D341Med (cell line): ENCODE measurements around the gene RPEL1.
"Not testable (repeated sequence)": the region's sequence is repeated elsewhere in the genome, so short reads cannot be mapped to it uniquely, and the experiment has no call there.

Experiments
- DNase-seq: peaks from one replicate; pipeline ENCODE4 v3.0.0; 2012; ENCODE audit warnings: low spot score

The RPEL1 gene

GRCh38 chr10:103245587-103245986 is at the start of gene RPEL1:
Gene RPEL1 (plus strand): TSS chr10:103245887. CDS start chr10:103245997, 110 bp downstream.
- not testable (repeated sequence) for DNase-seq

GRCh38 chr10:103196516-103196915 is 49.2 kb upstream of the RPEL1 start:
- DNase-seq = no peak

- DNase-seq = no peak
These were observed 48.5 kb upstream of the RPEL1 start for GRCh38 chr10:103197174-103197573.

GRCh38 chr10:103197903-103198302 is 47.8 kb upstream of the RPEL1 start:
- no peak for DNase-seq

- no peak for DNase-seq
These were observed 47.0 kb upstream of the RPEL1 start for GRCh38 chr10:103198648-103199047.

GRCh38 chr10:103199488-103199887 is 46.2 kb upstream of the RPEL1 start:
- DNase-seq = no peak

GRCh38 chr10:103202319-103202718 is 43.4 kb upstream of the RPEL1 start:
- DNase-seq = no peak

DNA sequence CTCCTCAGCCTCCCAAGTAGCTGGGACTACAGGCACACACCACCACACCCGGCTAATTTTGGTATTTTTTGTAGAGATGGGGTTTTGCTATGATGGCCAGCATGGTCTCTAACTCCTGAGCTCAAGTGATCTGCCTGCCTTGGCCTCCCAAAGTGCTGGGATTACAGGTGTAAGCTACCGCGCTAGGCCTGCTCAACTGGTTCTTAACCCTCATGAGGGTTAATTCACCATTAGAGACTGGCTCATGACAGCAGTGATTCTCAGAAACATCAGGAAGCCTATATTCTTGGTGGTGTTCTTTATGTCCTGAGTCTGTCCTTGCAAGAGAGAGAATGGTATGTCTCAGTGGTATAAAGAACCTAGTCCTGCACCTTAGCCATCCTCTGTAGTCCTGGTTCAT is 42.2 kb upstream of the RPEL1 start:
- DNase-seq = no peak

DNA sequence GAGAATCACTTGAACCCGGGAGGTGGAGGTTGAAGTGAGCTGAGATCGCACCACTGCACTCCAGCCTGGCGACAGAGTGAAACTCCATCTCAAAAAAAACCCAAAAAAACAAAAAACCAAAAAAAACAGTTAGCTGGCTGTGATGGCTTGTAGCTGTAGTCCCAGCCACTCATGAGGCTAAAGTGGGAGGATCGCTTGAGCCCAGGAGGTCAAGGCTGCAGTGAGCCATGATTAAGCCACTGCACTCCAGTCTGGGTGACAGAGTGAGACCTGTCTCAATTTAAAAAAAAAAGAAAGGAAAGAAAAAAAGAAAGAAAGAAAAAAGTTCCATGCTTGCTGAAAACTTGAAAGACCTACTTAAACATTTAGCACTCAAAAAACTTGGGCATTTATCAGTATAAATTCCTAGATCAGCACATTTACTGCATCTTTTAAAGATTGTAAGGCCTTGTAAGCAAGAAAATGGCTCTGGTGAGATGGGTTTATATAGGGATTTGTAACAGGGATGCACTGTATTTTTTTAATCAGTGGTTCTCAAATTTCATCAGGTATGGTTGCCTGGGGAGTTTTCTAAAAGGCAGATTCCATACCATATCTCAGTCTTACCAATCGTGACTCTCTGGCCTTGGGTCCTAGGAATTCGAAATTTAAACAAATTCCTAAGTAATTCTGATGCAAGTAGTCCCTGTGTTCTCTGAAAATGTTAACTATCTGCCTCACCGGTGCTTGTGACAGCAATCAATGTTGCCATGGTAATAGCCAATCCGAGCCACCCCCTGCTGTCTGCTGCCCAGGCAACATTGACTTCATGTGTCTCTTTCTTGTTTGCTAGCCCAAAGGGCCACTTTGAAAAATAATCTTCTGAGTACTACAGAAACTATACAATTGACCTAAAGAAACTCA is 41.1 kb upstream of the RPEL1 start:
- no peak for DNase-seq

- not testable (repeated sequence) for DNase-seq
These were observed 40.3 kb upstream of the RPEL1 start for GRCh38 chr10:103205401-103205800.

GRCh38 chr10:103206715-103207114 is 39.0 kb upstream of the RPEL1 start:
- not testable (repeated sequence) for DNase-seq

DNA sequence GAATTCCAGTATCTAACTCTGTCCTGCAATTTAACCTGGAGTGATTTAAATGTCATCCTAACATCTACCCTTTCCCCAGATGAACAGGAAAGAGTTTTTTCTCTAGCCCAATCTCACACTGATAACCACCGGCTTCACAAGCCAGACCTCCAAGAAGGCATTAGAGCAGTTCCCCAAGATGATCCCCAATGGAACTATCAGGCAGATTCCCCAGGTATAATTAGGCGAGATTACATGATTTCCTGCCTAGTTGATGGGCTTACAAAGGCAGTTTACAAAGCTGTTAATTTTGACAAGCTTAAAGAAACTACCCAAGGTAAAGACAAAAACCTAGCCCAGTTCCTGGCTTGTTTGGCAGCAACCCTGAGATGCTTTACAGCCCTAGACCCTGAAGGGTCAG is 38.5 kb upstream of the RPEL1 start:
- no peak for DNase-seq

GRCh38 chr10:103207643-103208042 is 38.0 kb upstream of the RPEL1 start:
- not testable (repeated sequence) for DNase-seq

GRCh38 chr10:103210262-103210661 is 35.4 kb upstream of the RPEL1 start:
- not testable (repeated sequence) for DNase-seq

GRCh38 chr10:103215601-103216000 is 30.1 kb upstream of the RPEL1 start:
- no peak for DNase-seq

DNA sequence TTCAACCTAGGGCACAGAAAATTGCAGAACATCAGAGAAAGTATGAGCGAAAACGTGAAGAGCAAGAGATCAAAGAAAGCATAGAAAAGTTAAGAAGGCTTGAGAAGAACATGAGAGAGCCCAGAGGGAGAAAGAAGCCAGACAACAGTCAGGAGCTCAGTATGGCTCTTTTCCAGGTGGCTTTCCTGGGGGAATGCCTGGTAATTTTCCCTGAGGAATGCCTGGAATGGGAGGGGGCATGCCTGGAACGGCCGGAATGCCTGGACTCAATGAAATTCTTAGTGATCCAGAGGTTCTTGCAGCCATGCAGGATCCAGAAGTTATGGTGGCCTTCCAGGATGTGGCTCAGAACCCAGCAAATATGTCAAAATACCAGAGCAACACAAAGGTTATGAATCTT is 29.3 kb upstream of the RPEL1 start:
- DNase-seq = not testable (repeated sequence)

DNA sequence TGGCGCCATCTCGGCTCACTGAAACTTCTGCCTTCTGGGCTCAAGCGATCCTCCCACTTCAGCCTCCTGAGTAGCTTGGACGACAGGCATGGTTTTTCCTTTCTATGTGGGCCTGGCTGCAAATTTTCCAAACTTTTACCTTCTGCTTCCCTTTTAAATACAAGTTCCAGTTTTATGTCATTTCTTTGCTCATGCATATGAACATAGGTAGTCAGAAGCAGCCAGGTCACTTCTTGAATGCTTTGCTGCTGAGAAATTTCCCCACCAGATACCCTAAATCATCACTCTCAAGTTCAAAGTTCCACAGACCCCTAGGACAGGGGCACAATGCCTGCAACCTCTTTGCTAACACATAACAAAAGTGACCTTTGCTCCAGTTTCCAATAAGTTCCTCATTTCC is 21.6 kb upstream of the RPEL1 start:
- no peak for DNase-seq

DNA sequence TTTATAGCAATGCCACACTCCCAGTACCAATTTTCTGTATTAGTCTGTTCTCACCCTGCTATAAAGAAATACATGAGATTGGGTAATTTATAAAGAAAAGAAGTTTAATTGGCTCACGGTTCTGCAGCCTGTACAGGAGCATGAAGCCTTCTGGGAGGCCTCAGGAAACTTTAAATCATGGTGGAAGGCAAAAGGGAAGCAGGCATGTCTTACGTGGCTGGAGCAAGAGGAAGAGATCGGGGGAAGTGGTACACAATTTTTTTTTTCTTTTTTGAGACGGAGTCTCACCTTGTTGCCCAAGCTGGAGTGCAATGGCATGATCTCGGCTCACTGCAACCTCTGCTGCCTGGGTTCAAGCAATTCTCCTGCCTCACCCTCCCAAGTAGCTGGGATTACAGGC is 21.0 kb upstream of the RPEL1 start:
- not testable (repeated sequence) for DNase-seq

DNA sequence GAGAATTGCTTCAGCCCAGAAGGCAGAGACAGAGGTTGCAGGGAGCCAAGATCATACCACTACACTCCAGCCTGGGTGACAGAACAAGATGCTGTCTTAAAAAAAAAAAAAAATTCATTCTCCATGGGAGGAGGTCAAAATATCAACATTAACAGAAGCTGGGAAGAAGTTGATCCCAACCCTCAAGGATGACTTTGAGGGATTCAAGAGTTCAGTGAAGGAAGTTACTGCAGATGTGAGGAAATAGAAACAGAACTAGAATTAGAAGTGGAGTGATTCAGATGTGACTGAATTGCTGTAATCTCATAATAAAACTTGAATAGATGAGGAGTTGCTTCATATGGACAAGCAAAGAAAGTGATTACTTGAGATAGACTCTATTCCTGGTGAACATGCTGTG is 19.7 kb upstream of the RPEL1 start:
- DNase-seq = no peak

DNA sequence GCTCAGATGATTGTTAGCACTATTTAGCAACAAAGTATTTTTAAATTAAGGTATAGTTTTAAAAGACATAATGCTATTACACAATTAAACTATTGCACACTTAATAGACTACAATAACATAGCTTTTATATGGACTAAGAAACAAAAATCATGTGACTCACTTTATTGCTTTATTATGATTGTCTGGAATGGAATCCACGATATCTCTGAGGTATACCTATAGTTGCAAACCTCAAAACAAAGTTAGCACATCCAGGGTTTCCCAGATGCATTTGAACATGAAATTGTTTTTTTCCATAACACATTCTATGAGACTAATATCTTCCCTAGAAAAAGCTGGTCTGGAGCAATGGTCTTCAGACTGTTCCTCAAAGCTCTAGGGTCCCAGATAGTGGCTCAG is 18.3 kb upstream of the RPEL1 start:
- DNase-seq = no peak

DNA sequence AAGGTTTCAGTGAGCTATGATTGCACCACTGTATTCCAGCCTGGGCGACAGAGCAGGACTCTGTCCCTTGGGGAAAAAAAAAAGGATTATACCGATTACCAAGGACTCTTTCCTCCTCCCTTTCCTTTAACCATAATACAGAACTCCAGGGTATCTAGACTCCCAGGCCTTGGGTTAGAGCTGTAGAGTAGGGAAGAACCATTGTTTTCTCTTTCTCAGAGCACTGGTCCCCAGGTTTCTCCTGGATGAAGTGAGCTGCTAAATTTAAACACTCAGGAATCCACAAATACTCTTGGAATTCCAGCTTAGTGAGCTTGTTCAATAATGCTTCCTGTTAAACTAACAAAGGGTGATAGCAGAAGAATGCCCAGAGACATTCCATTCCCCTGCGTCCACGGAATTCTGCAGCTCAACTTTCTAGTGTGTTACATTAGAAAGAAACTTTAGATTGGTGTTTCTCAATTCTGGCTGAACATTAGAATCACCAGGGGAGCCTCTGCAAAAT is 14.6 kb upstream of the RPEL1 start:
- no peak for DNase-seq

- no peak for DNase-seq
These were observed 13.5 kb upstream of the RPEL1 start for GRCh38 chr10:103232131-103232673.

DNA sequence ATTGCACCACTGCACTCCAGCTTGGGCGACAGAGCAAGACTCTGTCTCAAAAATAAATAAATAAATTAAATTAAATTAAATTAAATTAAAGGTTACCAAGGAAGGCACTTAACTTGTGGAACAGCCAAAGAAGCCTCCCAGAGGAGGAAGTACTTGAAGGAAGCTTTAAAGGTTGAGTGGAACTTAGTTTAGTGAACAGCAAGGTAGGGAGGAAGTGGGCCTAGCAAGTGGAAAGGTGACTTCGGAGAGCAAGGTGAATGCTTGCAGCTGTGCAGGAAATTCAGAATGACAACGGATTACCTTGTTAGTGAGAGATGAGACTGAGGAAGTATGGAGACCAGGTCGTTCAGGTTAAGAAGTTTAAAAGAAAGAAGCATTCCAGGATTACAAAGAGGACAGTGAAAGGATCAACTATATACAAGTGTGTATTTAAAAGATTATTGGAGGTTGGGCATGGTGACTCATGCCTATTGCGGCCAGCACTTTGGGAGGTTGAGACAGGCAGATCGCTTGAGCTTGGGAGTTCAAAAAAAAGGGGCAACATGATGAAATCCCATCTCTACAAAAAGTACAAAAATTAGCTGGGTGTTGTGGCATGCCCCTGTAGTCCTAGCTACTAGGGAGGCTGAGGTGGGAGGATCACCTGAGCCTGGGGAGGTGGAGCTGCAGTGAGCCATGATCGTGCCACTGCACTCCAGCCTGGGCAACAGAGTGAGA is 12.8 kb upstream of the RPEL1 start:
- DNase-seq = no peak
